ENCODE results near the gene SETBP1.

SETBP1 gene

DNA sequence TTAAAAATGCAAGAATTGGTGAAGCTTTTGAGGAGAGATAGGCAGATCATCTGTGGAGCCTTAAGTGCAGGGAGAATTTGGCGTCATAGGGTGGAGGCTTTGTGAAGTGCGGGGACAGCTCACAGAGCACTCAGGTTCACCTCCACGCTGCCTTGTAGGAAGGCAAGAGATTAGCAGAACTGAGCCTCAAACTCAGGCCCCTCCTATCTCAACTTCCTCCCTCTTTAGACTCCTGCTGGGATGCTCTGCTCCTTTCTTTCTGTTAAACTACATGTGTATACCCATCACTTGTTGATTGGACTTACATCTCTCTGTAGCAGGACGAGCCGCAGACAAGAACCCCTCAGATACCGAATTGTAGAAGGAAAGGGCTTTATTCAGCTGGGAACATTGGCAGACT lies 422.2 kb downstream of the SETBP1 start:
- FAIRE-seq (no peak), DNase-seq (ENCODE audit: low spot score) (no peak)

DNA sequence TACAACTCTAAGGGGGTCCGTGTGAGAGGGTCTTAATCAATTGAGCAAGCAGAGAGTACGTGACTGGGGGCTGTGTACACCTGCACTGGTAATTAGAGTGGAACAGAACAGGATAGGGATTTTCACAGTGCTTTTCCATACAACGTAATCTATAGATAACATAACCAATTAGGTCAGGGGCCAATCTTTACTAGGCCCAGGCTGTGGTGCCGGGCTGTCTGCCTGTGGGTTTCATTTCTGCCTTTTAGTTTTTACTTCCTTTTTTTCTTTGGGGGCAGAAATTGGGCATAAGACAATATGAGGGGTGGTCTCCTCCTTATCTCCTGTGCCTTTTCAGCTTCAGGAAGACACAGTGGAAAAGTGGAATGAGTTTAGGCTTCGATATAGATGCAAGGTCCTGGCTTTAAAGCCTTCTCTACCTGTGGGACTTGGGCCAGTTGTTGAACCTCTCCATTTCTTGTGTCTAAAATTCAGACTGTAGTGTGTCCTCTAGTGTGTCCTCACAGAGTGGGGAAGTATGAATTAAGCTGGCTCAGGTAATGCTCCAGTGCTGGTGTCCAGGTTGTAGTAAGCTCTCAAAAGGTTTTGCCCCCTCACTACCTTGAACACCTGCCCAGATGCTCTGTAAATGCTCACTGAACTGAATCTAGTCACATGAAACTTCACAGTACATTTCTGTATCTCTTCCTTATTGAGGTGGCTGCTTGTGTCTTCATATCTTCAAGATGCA lies 422.8 kb downstream of the SETBP1 start:
- FAIRE-seq (no peak), DNase-seq (ENCODE audit: low spot score) (no peak)

DNA sequence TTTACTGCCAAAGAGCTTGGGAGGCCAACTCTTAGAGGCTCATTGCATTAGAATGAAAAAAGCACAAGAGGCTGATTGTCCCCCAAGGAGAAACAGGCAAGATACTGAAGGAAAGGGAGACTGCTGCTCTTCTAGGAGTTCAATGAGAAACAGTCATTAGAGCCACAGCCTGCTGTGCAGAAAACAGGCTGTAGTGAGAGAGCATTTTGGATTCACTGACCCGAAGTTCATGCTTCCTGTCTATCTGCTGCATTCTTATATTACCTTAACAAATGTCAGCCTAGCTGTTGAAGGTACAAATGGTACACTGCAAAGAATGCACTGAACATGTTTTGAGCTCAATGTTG lies 423.3 kb downstream of the SETBP1 start:
- FAIRE-seq (no peak), DNase-seq (ENCODE audit: low spot score) (no peak)

DNA sequence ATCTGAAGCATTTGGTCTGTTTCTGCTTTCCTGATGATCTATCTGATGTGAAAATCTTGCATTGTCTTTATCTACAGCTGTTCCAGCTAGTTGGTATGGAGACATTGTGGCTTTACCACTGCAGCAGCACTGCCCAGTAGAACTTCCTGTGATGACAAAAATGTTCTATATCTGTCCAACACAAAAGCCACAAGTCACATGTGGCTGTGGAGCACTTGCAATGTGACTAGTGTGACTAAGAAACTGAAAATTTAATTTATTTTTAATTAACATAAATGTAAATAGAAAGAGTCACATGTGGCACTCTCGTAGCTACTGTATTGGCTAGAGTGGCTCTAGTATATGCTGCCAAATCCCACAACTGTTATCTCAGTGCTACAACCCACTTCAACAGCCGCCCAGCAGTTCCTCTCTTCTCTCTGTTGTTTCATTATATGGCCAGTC lies 425.7 kb downstream of the SETBP1 start:
- DNase-seq (ENCODE audit: low spot score) (no peak), FAIRE-seq (no peak)

DNA sequence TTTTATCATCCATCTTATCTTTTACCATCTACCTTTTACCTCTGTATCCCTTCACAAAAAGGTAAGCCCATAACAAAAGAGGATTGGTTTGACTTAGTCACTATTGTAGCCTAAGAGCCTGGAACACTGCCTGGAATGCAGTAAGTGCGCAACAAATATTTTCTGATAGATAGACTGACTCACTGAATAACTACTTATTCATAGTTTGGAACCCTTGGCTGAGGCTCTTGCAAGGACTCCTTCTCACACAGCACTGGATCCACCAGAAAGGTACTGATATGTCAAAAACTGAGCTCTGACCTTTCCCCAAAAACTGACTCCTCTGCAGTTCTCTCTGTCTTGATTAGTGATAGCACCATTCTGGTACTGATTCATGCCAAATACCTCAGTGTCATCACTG lies 426.7 kb downstream of the SETBP1 start:
- FAIRE-seq: no peak
- DNase-seq (ENCODE audit: low spot score): no peak

DNA sequence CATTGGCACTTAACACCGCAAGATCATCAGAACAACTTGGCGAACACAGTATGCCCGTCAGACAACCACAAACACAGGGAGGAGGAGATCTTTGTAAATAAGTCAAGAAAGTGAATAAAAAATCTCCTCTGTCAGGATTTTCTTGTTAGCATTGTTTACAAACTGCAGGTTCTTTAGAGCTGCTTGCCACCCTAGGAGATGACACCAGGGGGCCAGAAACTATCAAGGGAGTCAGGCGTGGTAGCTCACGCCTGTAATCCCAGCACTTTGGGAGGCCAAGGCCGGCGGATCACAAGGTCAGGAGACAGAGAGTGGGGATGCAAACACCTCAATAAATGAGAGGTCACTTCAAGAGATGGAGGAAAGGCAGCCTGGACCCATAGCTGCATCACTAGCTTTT lies 428.1 kb downstream of the SETBP1 start:
- DNase-seq (ENCODE audit: low spot score) (no peak), FAIRE-seq (no peak)

DNA sequence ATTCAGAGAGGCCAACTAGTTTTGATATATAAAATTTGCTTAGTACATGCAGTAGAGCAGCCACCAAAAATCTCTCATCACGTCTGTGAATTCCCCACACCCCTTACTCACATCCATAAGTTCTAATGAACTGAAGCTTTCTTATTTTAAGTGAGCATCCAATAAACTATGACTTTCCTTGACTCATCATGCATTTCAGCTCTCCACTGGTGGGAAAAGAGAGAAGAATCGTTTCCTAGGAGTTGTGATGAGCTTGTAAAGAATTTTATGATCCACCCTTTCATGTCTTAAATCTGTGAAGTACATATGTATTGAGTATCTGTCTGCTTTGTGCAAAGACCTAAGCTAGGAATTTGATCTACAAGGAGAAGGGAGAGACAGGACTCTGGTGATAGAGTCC lies 428.6 kb downstream of the SETBP1 start:
- FAIRE-seq: no peak
- no peak for DNase-seq (ENCODE audit: low spot score)

DNA sequence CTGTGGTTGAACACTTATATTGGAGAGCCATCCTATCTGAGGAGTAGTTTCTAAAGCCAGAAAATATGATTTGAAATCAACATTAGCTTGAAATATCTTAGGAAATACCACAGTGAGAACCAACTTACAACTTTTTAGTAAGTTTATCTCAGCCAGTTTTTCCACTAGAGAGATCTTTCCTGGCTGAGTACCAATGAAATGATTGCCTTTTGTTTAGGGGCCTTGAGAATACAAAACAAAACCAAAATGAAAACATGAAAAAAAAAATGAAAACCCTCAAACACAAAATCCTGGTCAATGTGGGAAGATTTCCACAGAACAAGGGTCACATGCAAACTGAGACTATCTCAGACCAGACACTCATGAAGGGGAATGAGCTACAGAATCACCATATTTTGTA lies 429.0 kb downstream of the SETBP1 start:
- DNase-seq (ENCODE audit: low spot score) (no peak), FAIRE-seq (no peak)

DNA sequence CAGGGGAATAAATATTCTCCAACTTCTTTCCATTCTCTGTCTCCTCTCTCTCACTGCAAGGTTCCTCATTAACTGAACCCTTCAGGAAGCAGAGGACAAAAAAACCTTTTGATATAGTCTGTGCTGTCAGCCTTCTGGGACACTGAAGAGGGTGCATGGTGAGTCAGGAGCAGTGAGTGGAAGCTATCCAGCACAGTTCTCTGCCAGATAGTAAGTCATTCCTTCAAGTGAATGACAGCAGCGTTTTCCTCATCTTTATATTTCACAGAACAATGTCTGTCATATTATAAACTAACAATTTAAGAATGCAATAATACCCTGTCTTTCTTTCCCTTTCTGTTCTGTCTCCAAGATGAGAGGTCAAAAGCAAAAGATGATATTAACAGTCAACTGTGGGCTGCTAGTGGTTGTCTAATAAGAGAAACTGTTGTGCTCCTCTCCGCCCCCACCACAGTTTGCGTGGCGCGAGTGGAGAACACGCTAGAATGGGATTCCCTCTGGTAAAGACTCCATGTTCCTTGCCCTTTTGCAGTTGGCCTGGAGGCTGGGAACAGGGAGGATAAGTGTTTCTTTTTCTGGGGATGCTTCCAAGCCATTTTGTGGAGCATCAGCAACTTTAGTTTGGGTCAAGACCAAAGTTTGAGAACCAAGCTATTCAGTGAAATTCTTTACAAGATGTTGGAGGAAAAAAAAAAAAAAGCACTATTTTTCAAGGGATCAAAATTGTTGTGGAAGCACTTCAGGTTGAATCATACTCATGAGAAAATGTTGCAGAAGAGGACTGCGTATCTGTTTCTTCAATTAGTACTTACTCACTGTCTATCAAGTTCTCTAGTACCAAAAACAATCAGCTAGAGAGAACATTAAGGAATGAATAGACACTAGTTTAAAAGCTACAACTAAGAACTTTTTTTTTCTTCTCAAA lies 430.2 kb downstream of the SETBP1 start:
- no peak for FAIRE-seq
- DNase-seq (ENCODE audit: low spot score): no peak

DNA sequence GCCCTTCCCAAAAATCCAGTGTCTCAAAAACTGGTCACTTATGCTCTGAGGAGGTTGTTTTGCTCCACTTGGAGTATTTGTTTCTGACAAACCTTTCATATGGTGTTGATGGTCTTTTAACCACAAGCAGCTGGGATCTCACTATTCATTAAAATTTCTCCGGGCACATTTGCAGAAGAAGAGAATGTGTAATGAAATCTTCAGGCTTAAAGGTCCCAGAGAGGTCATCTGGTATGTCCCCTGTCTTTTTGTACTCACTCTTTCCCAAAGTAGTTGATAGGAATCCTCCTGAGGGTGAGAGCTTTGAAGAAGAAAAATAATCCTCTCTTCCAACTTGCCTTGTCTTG lies 430.8 kb downstream of the SETBP1 start:
- DNase-seq (ENCODE audit: low spot score): no peak
- FAIRE-seq: no peak

DNA sequence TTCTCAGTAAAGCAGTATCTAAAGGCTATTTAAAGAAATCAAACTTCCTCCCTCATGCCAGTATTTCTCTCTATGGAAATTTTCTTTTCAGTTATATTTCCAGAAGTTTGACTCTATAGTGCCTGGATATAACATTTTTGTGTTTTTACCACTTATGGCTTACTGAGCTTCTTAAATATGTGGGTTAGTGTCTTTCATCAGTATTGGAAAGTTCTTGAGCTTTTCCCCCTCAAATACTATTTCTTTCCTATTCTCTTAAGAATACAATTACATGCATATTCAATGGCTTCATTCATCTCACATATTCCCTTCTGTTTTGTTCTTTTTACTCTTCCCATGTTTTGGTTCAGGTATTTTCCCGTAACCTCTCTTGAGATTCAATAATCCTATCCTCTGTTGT lies 432.0 kb downstream of the SETBP1 start:
- DNase-seq (ENCODE audit: low spot score) (no peak), FAIRE-seq (no peak)

DNA sequence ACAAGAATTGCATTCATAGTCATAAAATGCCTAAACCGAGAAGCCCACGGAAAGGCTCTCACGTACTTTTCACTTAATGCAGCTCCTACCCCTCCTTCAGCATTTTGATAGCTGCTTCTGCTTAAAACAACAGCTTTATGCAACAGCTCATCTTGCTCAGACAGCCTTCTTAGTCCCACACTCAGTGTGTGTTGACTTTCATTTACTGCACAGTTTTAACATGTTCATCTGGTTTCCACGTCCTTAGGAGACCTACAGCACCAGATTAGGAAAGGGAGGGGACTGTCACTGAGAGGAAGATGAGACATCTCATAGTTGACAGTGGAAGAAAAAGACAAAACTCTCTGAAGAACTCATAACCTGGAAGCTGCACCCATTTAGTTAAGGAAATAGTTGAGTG lies 435.4 kb downstream of the SETBP1 start:
- FAIRE-seq (no peak), DNase-seq (ENCODE audit: low spot score) (no peak)

All from urothelium cell line (cell line).